GM18868 (cell line): ENCODE measurements around the gene TNFSF15.
A peak's percentile ranks its signal among the peaks of the same experiment; 100 is the strongest.
"Not testable (repeated sequence)": the region's sequence is repeated elsewhere in the genome, so short reads cannot be mapped to it uniquely, and the experiment has no call there.

ENCODE experiments used
- ATAC-seq: cut with Tn5 transposase; IDR thresholded peaks from one replicate; pipeline ENCODE4 v1.9.1; 2021; ENCODE audit warnings: mild to moderate bottlenecking, moderate library complexity; ENCODE audit not compliant: unreplicated experiment

TNFSF15 gene

DNA sequence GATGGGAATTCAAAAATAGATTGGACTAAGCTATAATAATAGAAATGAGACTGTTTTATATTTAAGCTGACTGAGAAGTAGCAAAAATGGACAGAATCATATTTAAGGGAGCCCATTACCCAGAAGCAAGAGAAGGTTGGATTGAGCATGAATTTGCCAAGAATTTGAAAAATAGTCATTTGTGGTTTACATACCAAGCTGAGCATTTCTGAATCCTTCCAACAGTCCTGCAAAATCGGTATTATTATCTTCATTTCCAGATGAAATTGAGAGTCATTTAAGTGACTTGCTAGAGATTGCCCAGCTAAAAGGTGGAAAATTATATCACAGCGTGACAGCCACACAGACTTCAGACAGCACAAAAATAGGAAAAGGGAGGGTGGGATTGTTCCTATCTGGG, 48.4 kb downstream of the TNFSF15 start:
- no peak for ATAC-seq

DNA sequence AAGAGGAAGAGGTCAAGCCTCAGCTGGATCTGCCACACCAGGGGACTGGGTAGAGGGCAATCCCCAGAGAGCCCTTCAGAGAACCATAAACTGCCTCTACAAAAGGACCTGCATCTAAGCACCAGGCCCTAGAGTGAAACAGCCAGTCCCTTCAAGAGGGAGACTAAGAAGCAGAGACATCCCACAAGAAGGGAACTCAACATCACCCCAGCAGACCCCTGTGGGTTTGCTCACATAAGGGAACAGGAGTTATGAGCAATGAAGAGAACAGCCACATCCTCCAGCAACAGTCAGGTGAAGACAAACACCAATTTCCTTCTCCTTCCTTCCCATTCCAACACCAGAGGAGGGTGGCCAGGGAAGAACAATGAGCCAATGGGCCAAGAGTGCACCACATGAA, 48.9 kb downstream of the TNFSF15 start:
- ATAC-seq = no peak

DNA sequence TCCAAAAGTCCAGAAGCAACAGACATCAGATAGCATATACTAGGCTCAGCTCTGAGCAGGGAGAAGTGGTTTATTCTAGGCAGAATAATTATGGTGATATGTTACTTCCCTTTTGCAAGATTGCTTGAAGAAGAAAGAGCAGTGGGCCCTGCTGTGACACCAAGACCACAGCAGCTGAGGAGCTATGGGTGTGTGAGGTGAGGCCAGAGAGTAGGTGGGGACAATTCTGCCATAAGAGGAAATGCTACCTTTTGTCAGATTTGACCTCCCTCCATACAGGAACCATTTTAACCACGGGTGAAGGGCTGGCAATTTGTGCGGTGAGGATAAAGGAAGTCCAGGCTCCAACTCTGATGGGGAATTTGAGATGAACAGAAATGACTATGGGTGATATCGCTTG, 51.3 kb downstream of the TNFSF15 start:
- peak; percentile 62 for ATAC-seq

DNA sequence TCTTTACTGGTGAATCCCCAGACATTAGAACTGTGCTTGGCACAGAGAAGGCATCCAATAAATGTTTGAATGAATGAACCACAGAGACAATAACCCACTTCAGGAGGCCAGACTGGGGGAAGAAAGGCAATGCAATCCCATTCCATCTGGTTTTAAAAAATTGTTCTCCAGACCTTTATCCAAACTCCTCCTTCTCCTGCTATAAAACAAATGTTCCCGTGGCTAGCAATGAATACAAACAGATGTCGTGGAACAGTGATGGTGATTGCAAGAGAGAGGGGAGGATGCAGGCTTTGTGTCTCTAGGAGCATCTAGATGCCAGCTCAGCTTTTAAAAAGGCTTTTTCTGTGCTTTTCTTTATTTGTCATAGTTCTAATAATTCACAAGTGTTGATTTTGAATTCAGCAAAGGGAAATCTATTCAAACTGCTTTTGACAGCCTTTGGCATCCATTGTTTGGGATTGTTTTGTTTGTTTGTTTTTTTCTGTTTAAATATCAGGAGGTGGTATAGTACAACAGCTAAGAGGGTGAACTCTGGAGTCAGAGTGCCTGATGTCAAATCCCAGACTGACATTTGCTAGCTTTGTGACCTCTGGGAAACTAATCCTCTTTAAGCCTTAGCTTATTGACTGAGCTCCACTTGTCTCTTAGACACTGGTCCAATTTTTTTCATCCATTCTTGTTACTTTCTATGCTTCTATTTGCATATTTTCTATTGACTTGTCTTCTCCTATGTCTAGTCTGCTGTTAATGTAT, 59.1 kb downstream of the TNFSF15 start:
- no peak for ATAC-seq

DNA sequence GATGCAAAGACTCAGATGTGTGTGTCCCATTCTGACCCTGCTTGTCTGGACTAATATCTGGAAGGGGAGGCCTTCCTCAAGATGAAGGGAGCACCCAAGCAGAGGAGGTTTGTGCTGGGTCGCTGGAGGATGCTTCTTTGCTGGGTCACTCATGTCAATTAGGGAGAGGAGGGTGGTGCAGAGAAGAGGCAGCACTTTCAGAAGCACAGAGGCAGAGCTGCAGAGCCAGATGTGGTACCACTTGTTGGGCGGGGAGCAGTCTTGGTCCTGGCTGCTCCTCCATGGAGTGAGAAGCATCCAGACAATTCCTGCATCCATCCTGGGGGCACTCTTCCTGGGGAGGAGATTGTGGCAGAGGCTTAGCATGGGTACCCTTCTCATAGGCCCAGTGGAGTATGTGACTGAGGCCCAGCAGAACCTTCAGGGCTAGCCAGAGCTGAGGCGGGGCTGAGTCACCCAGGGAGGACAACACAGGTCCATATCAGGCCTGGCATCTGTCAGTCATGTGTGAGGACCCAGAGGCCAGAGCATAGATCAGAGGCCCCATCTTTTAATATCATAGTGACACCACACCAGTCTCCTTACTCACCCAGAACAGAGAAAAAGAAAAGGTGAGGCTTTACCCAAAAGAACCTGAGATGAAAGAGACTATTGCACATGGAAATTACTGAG, 59.8 kb downstream of the TNFSF15 start:
- no peak for ATAC-seq

DNA sequence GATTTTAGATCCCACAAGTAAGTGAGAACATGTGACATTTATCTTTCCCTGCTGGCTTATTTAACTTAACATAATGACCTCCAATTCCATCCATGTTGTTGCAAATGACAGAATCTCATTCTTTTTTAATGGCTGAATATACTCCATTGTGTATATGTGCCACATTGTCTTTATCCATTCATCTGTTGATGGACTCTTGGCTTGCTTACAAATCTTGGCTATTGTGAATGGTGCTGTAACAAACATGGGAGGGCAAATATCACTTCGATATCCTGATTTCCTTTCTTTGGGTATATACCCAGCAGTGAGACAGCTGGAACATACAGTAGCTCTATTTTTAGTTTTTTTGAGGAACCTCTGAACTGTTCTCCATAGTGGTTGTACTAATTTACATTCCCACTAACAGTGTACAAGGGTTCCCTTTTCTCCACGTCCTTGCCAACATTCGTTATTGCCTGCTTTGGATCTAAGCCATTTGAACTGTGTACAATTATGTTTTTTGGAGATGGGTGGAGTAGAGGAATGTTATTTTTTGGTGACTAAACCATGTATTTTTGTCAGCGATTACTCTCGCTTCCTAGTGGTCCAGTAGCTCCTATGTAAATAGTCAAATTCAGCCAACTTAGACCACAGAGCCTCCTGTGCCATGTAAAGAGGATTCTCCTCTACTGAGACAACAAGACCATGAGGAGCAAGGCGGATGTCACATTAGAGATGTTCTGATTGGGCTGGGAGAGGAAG, 60.6 kb downstream of the TNFSF15 start:
- ATAC-seq = no peak

DNA sequence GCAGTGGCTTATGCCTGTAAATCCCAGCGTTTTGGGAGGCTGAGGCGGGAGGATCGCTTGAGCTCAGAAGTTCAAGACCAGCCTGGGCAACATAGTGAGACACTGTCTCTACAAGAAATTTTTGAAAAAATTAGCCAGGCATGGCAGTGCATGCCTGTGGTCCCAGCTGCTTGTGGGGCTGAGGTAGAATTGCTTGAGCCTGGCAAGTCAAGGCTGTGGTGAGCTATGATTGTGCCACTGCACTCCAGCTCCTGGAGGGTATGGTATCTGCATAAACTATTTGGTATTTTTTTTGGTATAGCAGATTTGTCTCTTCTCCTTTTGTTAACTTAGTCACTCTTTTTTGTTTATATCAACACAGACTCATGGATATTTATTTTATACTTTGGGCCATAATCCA, 62.4 kb downstream of the TNFSF15 start:
- no peak for ATAC-seq

DNA sequence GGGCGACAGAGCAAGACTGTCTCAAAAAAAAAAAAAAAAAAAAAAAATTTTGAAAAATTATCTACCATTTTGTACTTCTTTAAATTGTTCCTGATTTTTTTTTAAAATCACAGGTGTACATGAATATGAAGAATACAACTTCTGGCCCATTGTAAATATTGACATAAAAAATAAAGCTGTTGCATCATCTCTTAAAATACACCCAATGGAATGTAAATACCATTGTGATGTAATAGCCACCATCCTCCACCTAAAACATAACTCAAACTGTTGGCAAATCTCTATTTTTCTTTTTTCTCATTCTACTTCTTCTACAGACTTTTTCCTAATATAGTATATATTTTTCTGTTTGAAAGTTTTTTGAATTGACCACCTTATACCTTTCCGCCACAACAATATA, 62.9 kb downstream of the TNFSF15 start:
- no peak for ATAC-seq

DNA sequence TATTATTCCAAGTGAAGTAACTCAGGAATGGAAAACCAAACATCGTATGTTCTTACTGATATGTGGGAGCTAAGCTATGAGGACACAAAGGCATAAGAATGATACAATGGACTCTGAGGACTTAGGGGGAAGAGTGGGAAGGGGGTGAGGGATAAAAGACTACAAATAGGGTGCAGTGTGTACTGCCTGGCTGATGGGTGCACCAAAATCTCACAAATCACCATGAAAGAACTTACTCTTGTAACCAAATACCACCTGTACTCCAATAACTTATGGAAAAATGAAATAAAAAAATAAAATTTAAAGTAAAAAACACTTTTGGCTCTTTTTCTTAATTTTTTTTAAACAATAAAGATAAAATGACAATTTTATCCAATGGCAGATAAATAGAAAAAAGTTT, 64.3 kb downstream of the TNFSF15 start:
- not testable (repeated sequence) for ATAC-seq

DNA sequence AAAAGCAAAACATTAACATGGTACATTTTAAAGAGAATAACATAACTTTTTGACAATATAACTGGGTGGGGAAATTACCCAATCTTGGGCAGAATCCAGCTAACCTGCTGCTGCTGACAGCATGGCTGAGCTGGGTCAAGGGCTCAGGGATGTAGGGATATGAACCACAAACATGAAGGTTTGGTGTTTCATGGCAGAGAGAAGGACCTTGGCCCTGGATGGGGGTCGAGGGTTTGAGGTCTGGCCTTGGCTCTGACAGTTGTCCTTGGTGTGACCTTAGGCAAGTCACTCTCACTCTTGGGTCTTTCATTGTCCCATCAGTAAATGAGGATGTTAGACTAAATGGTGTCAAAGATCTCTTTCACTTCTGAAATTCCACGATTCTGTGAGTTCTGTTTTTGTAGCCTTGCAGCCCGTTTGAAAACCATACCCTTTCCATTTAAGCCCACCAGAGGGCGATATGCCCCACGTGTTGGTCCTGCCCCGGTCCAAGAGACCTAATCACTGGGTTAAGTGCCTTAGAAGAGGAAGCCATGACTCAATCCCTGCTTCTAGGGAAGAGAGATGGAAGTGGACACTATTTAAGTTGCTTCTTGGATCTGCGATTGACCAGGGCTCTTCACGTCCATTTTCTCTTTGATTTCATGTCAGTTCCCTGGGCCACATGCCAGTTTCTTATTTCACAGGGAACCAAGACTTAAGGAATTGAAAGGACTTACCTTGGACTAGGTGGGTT, 67.1 kb downstream of the TNFSF15 start:
- ATAC-seq = peak; percentile 66

DNA sequence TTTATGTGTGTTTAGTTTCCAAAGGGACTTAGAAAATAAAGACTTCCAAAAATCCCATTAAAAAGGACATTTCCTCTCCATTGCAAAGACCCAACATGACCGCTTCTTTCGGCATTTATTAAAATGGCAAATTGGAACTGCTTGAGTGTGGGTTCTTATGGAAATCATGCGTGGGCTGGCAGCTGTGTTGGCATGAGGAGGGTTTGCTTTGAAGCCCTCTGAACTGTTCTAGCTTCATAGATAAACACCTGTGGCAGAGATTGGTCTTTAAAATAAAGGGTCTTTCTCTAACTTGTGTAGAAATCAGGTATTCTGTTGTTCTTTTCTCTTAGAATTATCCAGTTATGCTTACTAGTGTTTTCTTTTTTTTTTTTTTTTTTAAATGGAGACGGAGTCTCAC, 68.0 kb downstream of the TNFSF15 start:
- no peak for ATAC-seq

DNA sequence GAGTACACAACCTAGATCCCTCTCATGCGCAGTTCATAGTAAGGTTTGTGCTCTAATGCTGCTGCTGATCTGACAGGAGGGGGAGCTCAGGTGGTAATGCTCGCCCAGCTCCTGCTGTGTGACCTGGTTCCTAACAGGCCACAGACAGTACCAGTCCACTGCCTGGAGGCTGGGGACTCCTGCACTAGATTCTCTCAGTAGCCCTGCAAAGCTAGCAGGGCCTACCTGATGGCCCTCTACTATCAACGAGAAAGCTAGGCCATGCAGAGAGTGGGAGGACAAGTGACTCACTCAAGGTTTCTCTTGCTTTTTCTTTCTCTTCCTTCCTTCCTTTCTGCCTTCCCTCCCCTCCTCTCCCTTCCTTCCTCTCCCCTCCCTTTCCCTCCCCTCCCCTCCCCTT, 68.7 kb downstream of the TNFSF15 start:
- no peak for ATAC-seq

DNA sequence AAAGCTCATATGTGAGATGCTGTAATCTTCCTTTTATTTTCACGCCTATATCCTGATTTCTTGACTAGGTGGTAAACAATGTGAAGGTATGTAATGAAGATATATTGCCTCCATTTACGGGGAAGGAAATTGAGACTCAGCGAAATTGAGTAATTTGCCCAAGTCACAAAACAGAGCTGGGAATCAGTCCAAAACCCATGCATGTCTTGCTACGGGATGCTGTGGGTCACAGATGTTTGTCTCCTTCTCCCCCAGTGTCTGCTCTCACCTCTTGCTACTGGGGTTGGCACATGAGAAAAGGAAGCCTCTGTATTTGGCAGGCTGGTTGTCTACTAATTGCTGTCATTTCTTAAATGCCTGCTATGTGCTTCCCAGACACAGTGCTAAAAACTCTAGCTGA, 70.1 kb downstream of the TNFSF15 start:
- no peak for ATAC-seq

DNA sequence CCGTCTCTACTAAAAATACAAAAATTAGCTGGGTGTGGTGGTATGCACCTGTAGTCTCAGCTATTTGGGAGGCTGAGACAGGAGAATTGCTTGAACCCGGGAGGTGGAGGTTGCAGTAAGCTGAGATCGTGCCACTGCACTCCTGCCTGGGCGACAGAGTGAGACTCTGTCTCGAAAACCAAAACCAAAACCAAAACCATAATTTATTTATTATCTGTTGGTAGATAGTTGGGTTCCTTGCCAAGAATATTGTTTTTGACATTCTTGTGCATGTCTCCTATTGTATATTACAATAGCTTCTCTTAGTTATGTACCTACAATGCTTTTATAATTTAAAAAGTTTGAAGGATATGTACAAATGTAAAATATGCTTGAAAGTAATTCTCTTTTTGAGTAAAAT, 70.7 kb downstream of the TNFSF15 start:
- ATAC-seq = not testable (repeated sequence)
